Activated gamma-delta T cell treated with anti-CD3 and anti-CD28 coated beads, Interleukin-2, amount 50 U/mL, for 16 hours (primary cell): Measurements from ENCODE around the gene LTBP1.
"Not testable (repeated sequence)": the region's sequence is repeated elsewhere in the genome, so short reads cannot be mapped to it uniquely, and the experiment has no call there.

Experiments used
- DNase-seq: peaks from one replicate; pipeline ENCODE4 v3.0.0-alpha.2; 2020; ENCODE audit warnings: low read depth

Gene LTBP1

DNA sequence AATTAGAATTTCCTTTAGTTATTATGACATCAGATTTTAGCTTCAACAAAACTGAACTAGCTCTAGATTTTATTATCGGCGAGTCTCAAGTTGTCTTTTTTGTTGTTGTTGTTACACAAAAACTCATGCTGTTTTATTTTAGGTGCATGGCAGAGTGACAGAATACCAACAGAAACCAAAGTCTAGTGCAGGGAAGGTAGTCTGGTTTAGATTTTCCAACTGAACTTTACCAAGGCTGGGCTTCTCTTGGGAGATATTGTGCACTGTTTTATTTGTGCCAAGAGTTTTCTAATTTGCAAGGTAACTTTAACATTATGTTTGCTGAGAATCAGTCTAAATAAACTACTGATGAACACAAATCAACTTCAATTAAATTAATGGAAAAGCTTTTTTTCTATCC is 486.1 kb downstream of the LTBP1 start:
- no peak for DNase-seq

DNA sequence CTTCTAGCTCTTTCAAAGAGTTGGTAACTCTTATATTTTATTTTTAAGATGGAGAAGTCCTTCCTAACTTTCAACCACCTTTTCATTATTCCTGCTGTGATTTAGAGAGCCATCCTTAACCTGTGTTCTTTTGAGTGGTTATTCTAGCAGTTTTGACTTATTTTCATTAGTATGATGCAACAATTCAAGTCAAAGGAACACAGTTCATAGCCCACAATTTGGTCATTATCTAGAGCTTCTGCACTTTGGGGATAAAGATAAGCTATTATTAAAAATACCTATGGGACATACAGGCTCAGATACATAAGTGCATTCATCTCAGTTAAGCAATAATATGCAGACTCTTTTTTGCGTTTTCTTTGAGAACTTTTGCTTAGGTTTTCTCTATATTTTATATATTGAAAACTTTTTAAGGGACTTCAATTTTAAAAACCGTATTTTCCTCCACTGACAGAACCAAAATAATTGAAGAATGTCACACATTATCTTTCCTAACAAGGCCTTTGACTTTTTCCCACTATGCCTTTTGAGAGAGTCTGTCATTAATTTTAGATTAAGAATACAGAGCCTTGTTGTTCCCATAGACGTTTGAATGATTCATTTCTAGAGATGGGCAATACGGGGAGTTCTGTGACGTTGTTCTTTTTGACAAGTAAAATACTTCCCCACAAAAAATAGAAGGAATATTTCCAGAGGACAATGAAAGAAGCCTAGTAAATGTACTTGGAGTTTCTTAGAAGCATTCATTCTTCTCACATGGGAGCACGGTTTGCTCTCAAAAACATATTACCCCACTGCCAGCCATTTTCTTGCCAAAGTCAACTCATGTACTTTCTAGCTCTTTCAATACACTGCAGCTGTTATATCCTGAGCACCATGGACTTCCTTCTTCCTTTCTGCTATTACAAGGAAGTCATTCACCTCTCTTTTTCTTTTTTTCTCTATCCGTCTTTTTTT is 486.8 kb downstream of the LTBP1 start:
- DNase-seq, result no peak

DNA sequence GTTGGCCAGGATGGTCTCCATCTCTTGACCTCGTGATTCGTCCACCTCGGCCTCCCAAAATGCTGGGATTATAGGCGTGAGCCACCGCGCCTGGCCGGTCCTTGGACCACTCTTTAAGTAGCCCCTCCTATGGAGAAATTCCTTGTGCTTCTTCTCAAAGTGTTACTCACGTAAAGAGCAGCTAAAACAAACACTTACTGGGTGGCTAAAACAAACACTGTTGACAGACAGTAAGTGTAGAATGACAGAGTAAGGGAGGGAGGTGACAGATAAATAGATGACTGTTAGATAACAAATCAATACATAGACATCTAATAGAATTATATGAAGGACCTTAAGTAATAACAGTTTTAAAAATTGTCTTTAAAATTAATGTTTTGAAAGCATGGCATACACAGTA is 488.8 kb downstream of the LTBP1 start:
- no peak for DNase-seq

DNA sequence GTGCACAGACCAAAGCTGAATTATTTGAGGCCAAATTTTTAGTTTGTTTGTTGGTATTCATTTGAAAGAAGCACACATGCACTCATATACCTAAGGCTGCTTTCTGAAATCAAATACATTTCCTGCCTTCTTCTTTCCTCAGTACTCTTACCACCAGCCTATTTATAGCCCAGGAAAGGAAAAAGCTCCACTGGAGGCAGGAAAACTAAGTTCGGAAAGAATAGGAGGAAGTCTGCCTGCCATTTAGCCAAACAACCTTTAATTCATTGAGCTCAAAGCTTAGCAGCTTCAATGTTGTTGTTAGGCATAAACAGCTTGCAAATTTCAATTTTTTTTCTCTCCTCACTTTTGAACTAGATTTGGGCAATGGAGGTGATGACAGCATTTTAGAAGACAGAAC is 489.3 kb downstream of the LTBP1 start:
- no peak for DNase-seq

DNA sequence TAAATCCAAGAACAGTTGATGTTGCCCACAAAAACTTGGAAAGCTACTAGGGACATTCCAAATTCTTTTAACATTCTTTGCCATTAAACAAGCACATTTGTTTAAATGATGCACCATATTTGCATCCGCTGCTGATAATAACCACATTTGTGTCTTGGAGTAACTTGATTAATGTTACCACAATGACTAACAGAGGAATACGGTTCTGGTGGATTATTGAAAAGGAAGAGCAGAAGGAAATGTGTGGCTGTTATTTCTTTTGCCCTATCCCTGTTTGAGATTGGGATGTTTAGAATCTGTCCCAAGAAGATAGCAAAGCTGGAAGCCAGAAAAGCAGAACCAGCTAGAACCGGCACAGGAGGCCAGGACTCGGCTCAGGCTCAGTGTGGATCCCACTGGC is 490.5 kb downstream of the LTBP1 start:
- no peak for DNase-seq

DNA sequence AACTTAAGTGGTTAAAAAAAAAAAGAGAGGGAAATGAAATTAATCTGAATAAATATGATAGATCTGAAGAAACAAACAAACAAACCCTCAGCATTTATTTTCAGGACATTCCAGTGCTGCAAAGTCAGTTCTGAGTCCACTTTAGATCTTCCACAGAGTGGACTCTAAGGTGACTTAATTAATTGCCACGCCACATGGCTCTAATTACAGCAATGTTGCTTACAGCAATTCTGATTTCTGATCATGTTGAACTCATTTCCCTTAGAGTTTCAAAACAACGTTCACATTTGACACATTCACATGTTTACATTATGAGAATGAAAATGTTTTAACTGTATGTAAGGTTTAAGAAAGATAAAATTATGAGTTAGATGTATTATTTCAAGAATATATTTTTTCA is 491.1 kb downstream of the LTBP1 start:
- DNase-seq, result no peak

DNA sequence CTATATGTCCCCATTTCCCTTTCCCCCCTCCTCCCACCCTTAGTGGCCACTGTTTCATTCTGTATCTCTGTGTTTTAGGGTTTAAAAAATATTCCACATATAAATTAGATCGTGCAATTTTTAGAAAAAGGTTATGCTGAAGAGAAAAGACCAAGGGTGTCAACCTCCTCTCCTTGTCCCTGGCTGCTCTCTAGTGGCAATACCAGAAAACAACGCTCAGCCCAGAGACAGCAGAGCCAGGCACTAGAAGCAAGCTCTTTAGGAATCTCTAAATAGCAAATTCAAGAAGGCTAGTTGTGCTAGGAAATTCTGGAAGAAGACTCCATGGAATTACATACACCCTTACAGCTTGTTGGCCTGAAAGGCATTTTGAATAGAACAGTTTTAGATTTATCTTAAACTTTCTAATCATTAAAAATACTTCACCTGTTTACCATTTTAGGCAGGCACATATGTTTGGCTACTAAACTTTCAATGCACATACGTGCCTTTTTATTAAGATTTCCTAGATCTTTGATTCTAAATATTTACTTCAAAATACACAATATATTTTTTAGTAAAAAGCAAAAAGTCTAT is 494.6 kb downstream of the LTBP1 start:
- peak; percentile 35 for DNase-seq

DNA sequence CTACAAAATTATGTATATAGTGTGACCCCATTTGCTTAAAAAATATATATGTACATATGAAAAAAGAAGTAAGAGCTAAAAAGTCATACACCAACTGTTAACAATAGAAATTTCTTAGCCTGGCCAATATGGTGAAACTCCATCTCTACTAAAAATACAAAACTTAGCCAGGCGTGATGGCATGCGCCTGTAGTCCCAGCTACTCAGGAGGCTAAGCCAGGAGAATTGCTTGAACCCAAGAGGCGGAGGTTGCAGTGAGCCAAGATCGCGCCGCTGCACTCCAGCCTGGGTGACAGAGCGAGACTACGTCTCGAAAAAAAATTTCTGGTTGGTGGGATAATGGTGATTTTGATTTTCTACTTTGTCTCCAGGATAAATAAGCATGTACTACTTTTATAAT is 495.3 kb downstream of the LTBP1 start:
- not testable (repeated sequence) for DNase-seq

DNA sequence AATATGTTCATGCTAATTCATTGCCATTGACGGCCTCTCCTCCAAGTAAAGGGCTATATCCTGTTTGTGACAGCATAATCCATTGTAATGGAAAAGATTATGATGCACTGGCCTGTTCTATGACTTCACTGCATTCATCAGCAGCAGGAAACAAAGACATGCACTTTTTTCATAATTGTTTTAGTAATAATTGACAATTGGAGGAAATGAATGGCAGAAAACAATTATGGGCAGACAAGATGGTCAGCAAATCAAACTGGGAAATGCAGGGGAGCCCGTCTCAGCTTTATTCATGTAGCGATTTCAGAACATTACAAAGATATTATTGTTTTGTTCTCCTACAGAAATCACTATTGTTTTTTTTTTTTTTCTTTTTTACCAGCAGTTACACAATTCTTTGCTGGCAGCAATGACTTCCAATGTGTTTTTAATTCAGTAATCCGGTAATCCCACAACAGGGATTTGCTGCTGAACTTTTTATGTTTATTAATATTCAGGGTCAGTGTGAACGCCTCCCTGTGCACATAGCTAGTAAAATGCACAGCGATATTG is 495.9 kb downstream of the LTBP1 start:
- DNase-seq, result no peak

DNA sequence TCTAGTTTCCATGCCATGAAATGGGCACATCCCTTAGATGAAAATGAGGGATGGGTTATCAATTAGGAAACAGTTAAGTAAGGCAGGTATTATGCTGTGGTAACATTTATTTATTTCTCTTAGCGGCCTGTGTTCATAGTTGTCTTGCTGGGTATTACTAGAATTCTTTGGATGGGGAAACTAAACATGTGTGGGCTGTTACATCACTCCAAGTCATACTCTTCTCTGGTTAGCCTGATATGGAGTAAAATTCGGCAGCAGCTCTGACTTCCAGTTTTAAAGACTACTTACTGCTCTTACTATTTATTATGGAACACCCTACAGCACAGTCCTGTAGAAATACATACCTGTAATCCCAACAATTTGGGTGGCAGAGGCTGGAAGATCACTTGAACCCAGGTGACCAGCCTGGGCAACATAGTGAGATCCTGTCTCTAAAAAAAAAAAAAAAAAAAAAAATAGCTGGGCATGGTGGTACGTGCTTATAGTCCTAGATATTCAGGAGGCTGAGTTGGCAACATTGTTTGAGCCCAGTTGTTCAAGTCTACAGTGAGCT is 496.6 kb downstream of the LTBP1 start:
- DNase-seq, result no peak

DNA sequence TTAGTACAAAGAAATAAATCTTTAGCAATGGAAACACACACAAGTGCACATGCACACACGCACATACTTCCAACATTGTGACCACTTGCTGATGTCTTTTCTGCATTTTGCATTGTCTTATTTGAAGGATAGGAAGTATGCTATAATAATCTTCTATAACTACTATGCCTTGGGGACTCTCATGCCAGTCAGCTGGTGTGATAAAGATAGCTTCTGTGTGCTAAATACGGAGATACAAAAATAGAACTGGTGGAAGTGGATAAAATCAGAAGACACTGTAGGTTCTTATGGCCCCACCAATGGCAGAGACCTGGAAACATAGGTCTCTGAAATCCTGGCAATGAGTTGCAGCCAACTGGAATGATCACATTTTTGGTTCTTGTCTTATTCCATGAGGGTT is 498.2 kb downstream of the LTBP1 start:
- no peak for DNase-seq

DNA sequence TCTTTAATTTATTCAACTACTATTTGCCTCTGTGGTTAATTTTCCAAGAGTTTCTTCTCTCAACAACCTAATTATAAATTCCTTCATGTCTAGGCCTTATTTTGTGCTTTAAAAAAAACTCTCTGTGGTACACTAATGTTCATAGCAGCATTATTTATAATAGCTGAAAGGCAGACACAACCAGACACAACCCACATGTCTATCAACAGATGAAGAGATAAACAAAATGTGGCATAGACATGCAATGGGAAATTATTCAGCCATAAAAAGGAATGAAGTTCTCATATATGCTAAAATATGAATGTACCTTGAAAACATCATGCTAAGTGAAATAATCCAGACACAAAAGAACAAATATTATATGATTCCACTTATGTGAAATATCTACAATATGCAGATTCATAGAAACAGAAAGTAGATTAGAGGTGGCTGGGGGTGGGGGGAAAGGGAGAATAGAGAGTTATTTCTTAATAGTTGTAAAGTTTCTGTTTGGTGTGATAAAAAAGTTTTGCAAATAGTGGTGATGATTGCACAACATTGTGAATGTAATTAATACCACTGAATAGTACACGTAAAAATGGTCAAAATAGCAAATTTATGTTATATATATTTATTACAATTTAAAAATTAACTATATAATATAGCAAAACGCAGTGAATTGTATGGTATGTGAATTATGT is 501.6 kb downstream of the LTBP1 start:
- no peak for DNase-seq
